Endothelial cell of umbilical vein (primary cell): ENCODE data around the gene PILRA. TPM values are rescaled to one million over a fixed set of nuclear protein-coding genes. Genes with fewer than 3 reads are reported as not detected.

Source experiments
- BruUV-seq: library from RNA; stranded (reverse); fragments of 400-500 nt; replicated peaks from 2 replicates; lab custom pipeline; 2021; lab: Mats Ljungman, UMichigan
- CTCF ChIA-PET: fragments of 300-600, 350-600 bp; sonication (Branson Sonifier 250); formaldehyde crosslinking; loops from one replicate; lab custom pipeline; 2021; ENCODE audit warnings: antibody characterized with exemption, inconsistent platforms; lab: Charles Lee
- POLR2A ChIA-PET: fragments of 300-600, 350-600 bp; sonication (Branson Sonifier 250); formaldehyde crosslinking; loops from one replicate; lab custom pipeline; 2021; ENCODE audit warnings: antibody characterized with exemption, inconsistent platforms; lab: Charles Lee
- DNase-seq: peaks from one replicate; pipeline ENCODE4 v3.0.0-alpha.2; 2011; ENCODE audit warnings: low read depth, low spot score
- FAIRE-seq: peaks from 2 replicates; lab custom pipeline; 2011; peaks lifted over from hg19 to GRCh38; lab: Jason Lieb, UNC
- H2AFZ ChIP-seq: 2 replicates; pipeline ENCODE4 v1.6.0; 2012; ENCODE audit warnings: low read depth, low read length, control low read depth, inconsistent platforms
- H3K27ac ChIP-seq: 2 replicates; pipeline ENCODE4 v1.5.1; 2011; ENCODE audit warnings: low read depth, mild to moderate bottlenecking, control low read depth, low read length, moderate library complexity; ENCODE audit not compliant: insufficient read depth
- H3K27me3 ChIP-seq, 2 experiments: 2 replicates each; pipeline versions ENCODE4 v1.6.0 to v1.6.1; 2011; ENCODE audit warnings: low read length in 2 of 2, mixed read lengths in 1 of 2; ENCODE audit not compliant: control insufficient read depth in 2 of 2, insufficient read depth in 2 of 2
- H3K36me3 ChIP-seq, 2 experiments: 2 replicates in 1 of 2; 3 replicates in 1 of 2; pipeline ENCODE4 v1.5.1; 2011; ENCODE audit warnings: low read length in 2 of 2, mild to moderate bottlenecking in 1 of 2, moderate library complexity in 1 of 2; ENCODE audit not compliant: control insufficient read depth in 2 of 2, insufficient read depth in 2 of 2; ENCODE audit errors: extremely low read depth in 1 of 2
- H3K4me1 ChIP-seq: 3 replicates; pipeline ENCODE4 v1.5.1; 2011; ENCODE audit warnings: mild to moderate bottlenecking, low read length; ENCODE audit not compliant: control insufficient read depth, insufficient read depth; ENCODE audit errors: extremely low read depth
- H3K4me2 ChIP-seq: 2 replicates; pipeline ENCODE4 v1.6.1; 2011; ENCODE audit warnings: low read length, control low read depth, mixed read lengths; ENCODE audit not compliant: insufficient read depth
- H3K4me3 ChIP-seq, 3 experiments: fragments of 200-600 bp in 1 of 3; sonication (generic), shearing (Covaris generic) in 1 of 3; replicated peaks in 1 of 3; 2 replicates each; pipeline ENCODE4 v1.5.1; 2011 to 2016; ENCODE audit warnings: control low read depth in 3 of 3, low read length in 3 of 3, mild to moderate bottlenecking in 2 of 3, inconsistent platforms in 1 of 3, low read depth in 1 of 3, moderate library complexity in 1 of 3; ENCODE audit not compliant: insufficient read depth in 1 of 3
- H3K79me2 ChIP-seq: 2 replicates; pipeline ENCODE4 v1.6.0; 2012; ENCODE audit warnings: low read length, inconsistent platforms; ENCODE audit not compliant: control insufficient read depth, insufficient read depth
- H3K9ac ChIP-seq: replicated peaks from 2 replicates; pipeline ENCODE3; 2011; ENCODE audit warnings: low read length, control low read depth; ENCODE audit not compliant: insufficient read depth; ENCODE audit errors: extremely low read depth
- H3K9me1 ChIP-seq: replicated peaks from 3 replicates; pipeline ENCODE4 v1.6.0; 2011; ENCODE audit warnings: mild to moderate bottlenecking, low read length; ENCODE audit not compliant: control insufficient read depth, insufficient read depth; ENCODE audit errors: extremely low read depth
- H3K9me3 ChIP-seq: replicated peaks from 2 replicates; pipeline ENCODE4 v1.5.1; 2012; ENCODE audit warnings: low read length, inconsistent platforms; ENCODE audit not compliant: control insufficient read depth, insufficient read depth
- H4K20me1 ChIP-seq: replicated peaks from 2 replicates; pipeline ENCODE3; 2011; ENCODE audit warnings: mild to moderate bottlenecking, low read length; ENCODE audit not compliant: control insufficient read depth, insufficient read depth; ENCODE audit errors: extremely low read depth
- CTCF ChIP-seq, 2 donors: IDR thresholded peaks; 1 replicate in 1 of 2; 2 replicates in 1 of 2; pipeline ENCODE4 v1.5.1; 2011; ENCODE audit warnings: low read length in 2 of 2, mild to moderate bottlenecking in 2 of 2, moderate library complexity in 2 of 2, control low read depth in 1 of 2, inconsistent platforms in 1 of 2, low read depth in 1 of 2; ENCODE audit not compliant: insufficient read depth in 1 of 2; ENCODE audit errors: extremely low read depth in 1 of 2
- EZH2 ChIP-seq: IDR thresholded peaks from 2 replicates; pipeline ENCODE4 v1.6.1; 2012; ENCODE audit warnings: borderline replicate concordance, low read depth, mild to moderate bottlenecking, moderate library complexity, low read length, inconsistent platforms; ENCODE audit not compliant: severe bottlenecking
- FOS ChIP-seq: IDR thresholded peaks from 2 replicates; pipeline ENCODE4 v1.6.1; 2011; ENCODE audit warnings: mild to moderate bottlenecking, low read length, moderate library complexity, borderline replicate concordance; ENCODE audit not compliant: insufficient read depth
- GATA2 ChIP-seq: IDR thresholded peaks from 2 replicates; pipeline ENCODE4 v1.7.0; 2011; ENCODE audit warnings: low read depth, mild to moderate bottlenecking, moderate library complexity, mixed read lengths, low read length; ENCODE audit not compliant: insufficient read length, insufficient read depth
- JUN ChIP-seq: IDR thresholded peaks from 2 replicates; pipeline ENCODE4 v1.6.1; 2011; ENCODE audit warnings: borderline replicate concordance, low read depth; ENCODE audit not compliant: insufficient read length, insufficient read depth
- MAX ChIP-seq: IDR thresholded peaks from 2 replicates; pipeline ENCODE4 v1.6.1; 2011; ENCODE audit not compliant: insufficient read depth, insufficient read length
- MYC ChIP-seq: IDR thresholded peaks from one replicate; pipeline ENCODE4 v1.6.1; 2011; ENCODE audit warnings: mild to moderate bottlenecking, low read depth, low read length
- POLR2A ChIP-seq: IDR thresholded peaks from 2 replicates; pipeline ENCODE4 v1.6.1; 2012; ENCODE audit warnings: low read depth, mild to moderate bottlenecking, control low read depth, low read length
- POLR2AphosphoS5 ChIP-seq: IDR thresholded peaks from 2 replicates; pipeline ENCODE4 v1.6.1; 2012; ENCODE audit warnings: low read depth, mild to moderate bottlenecking, control low read depth, low read length, moderate library complexity; ENCODE audit not compliant: insufficient read depth
- dilution Hi-C: fragments of 300-500 bp; cut with MboI; formaldehyde crosslinking; loops from one replicate; pipeline ENCODE4 v1.15.0; 2019; ENCODE audit warnings: low sequenced_read_pairs; ENCODE audit not compliant: extremely low pct_ligation_motif_present
- intact Hi-C: fragments of 100-400 bp; cut with micrococcal nuclease; formaldehyde crosslinking; loops from one replicate; pipeline ENCODE4 v1.10.0; 2022
- polyA plus RNA-seq, 4 experiments: library from polyadenylated mRNA; depleted of rRNA in 3 of 4; stranded (reverse) in 3 of 4; unstranded in 1 of 4; fragments of >200 nt; gene quantifications; 2 replicates each; pipeline versions ENCODE4 v1.2.1 to v1.2.3, GENCODE V29; 2011 to 2012; ENCODE audit warnings: missing spikeins in 1 of 4
- total RNA-seq: library from RNA; stranded (reverse); gene quantifications from 2 replicates; pipeline ENCODE4 v1.2.3, GENCODE V29; 2021

PILRA gene
- total and polyA plus RNA-seq, 2 donors (not counting 3 experiments of a cell fraction or from before 2014, with no cell fraction given), result 0.61 to 1.3 TPM

- H3K4me2 ChIP-seq, result no peak overlapping the region
- H3K27me3 ChIP-seq, result no peaks in the 10 kb centered on the region
- CTCF ChIA-PET, result interaction anchor here (0.7 to 2.2 kb wide), 6 partner anchors 7 to 28 kb away, joined by 3 to 9 read pairs (median 5); partner anchors contain the start of genes MEPCE and ZCWPW1
- POLR2A ChIA-PET, result interaction anchor here (0.6 to 1.7 kb wide), 6 partner anchors 7 to 390 kb away, joined by 3 to 9 read pairs (median 6); partner anchors contain the start of genes EPHB4 and ZCWPW1
- TF ChIP-seq GATA2 (no peak), JUN (no peak), MYC (no peak), MAX (no peak), POLR2A (no peak), EZH2 (no peak), FOS (no peak), POLR2AphosphoS5 (no peak), CTCF (IDR thresholded peaks at IDR 0.05; ENCODE audit: extremely low read depth in 1 of 2, insufficient read depth in 1 of 2, low read depth in 1 of 2, low read length in 2 of 2) (no peak)
- H3K27ac ChIP-seq, result no peak overlapping the region
- DNase-seq (no peak), FAIRE-seq (no peak)
- dilution Hi-C loops (no loop called here), intact Hi-C loops (loop anchor here (2.0 kb wide), 1 partner anchor 13 kb away; no protein-coding TSS in a partner anchor)
- no peaks in the 10 kb centered on the region for H3K9me1 ChIP-seq
- no peak overlapping the region for H3K9ac ChIP-seq
- peaks cover 5 to 14% of the 10 kb centered on the region in 2 experiments for H3K36me3 ChIP-seq
- no peak overlapping the region for H3K4me3 ChIP-seq
- peaks cover 15% of the 10 kb centered on the region for H3K4me1 ChIP-seq
- no peaks in the 10 kb centered on the region for H4K20me1 ChIP-seq
- H2AFZ ChIP-seq, result no peak overlapping the region
- H3K79me2 ChIP-seq, result peaks cover 24% of the 10 kb centered on the region
- no peaks in the 10 kb centered on the region for H3K9me3 ChIP-seq
- no TSS peak for BruUV-seq
Observed at GRCh38 chr7:100437150-100438100, 64.1 kb downstream of the PILRA start.
